T-helper 1 cell treated with Interleukin-12 subunit alpha and Interleukin-12 subunit beta and Interleukin-4 antibody, amounts not matched to agents 30 μg/mL and 1 μg/mL, for 36 hours (primary cell): ENCODE measurements around the gene CAMK1D.
"Not testable (repeated sequence)": the region's sequence is repeated elsewhere in the genome, so short reads cannot be mapped to it uniquely, and the experiment has no call there.

Experiments used
- H3K27ac Mint-ChIP-seq: one replicate; pipeline ENCODE4 v1.8.0; 2021; ENCODE audit warnings: mild to moderate bottlenecking, mixed read lengths
- H3K27me3 Mint-ChIP-seq: one replicate; pipeline ENCODE4 v1.8.0; 2021; ENCODE audit warnings: low read depth, mixed read lengths
- H3K36me3 Mint-ChIP-seq: one replicate; pipeline ENCODE4 v1.8.0; 2021; ENCODE audit warnings: low read depth, mixed read lengths
- H3K4me1 Mint-ChIP-seq: one replicate; pipeline ENCODE4 v1.8.0; 2021; ENCODE audit warnings: low read depth, mixed read lengths
- H3K4me3 Mint-ChIP-seq: one replicate; pipeline ENCODE4 v1.8.0; 2021; ENCODE audit warnings: mild to moderate bottlenecking, moderate library complexity, mixed read lengths
- H3K9me3 Mint-ChIP-seq: one replicate; pipeline ENCODE4 v1.8.0; 2021; ENCODE audit warnings: mixed read lengths

CAMK1D gene

GRCh38 chr10:12720217-12720981 is 371.1 kb downstream of the CAMK1D start:
- Mint-ChIP-seq H3K4me3 (no peak overlapping the region), H3K27ac (no peak overlapping the region), H3K36me3 (peaks cover 5% of the 10 kb centered on the region), H3K9me3 (peaks cover 6% of the 10 kb centered on the region), H3K27me3 (no peaks in the 10 kb centered on the region), H3K4me1 (no peaks in the 10 kb centered on the region)

- Mint-ChIP-seq H3K36me3 (peaks cover 5% of the 10 kb centered on the region), H3K27me3 (no peaks in the 10 kb centered on the region), H3K9me3 (peaks cover 6% of the 10 kb centered on the region), H3K4me3 (no peak overlapping the region), H3K27ac (no peak overlapping the region), H3K4me1 (no peaks in the 10 kb centered on the region)
Measured at GRCh38 chr10:12721334-12721733, 372.0 kb downstream of the CAMK1D start.

- Mint-ChIP-seq H3K27me3 (no peaks in the 10 kb centered on the region), H3K36me3 (peaks cover 5% of the 10 kb centered on the region), H3K4me3 (no peak overlapping the region), H3K4me1 (peaks cover 4% of the 10 kb centered on the region), H3K9me3 (peaks cover 6% of the 10 kb centered on the region), H3K27ac (no peak overlapping the region)
Measured at GRCh38 chr10:12723220-12723619, 373.9 kb downstream of the CAMK1D start.

- Mint-ChIP-seq H3K27ac (no peak overlapping the region), H3K36me3 (peaks cover 2% of the 10 kb centered on the region), H3K9me3 (no peaks in the 10 kb centered on the region), H3K4me3 (no peak overlapping the region), H3K27me3 (no peaks in the 10 kb centered on the region), H3K4me1 (peaks cover 4% of the 10 kb centered on the region)
Measured at GRCh38 chr10:12724807-12725579, 375.6 kb downstream of the CAMK1D start.

- not testable (repeated sequence) for H3K36me3 Mint-ChIP-seq, H3K27ac Mint-ChIP-seq, H3K4me1 Mint-ChIP-seq, H3K9me3 Mint-ChIP-seq, H3K4me3 Mint-ChIP-seq, H3K27me3 Mint-ChIP-seq
Measured at GRCh38 chr10:12725580-12725888, 376.2 kb downstream of the CAMK1D start.

GRCh38 chr10:12726971-12727831 is 377.9 kb downstream of the CAMK1D start:
- Mint-ChIP-seq H3K27ac (peak overlapping the region; percentile 68), H3K4me3 (no peak overlapping the region), H3K4me1 (peaks cover 4% of the 10 kb centered on the region), H3K27me3 (no peaks in the 10 kb centered on the region), H3K36me3 (no peaks in the 10 kb centered on the region), H3K9me3 (no peaks in the 10 kb centered on the region)

GRCh38 chr10:12727832-12728215 is 378.5 kb downstream of the CAMK1D start:
- Mint-ChIP-seq H3K27ac (no peak overlapping the region), H3K4me1 (peaks cover 4% of the 10 kb centered on the region), H3K4me3 (no peak overlapping the region), H3K9me3 (no peaks in the 10 kb centered on the region), H3K27me3 (no peaks in the 10 kb centered on the region), H3K36me3 (no peaks in the 10 kb centered on the region)

GRCh38 chr10:12728494-12728893 is 379.1 kb downstream of the CAMK1D start:
- no peaks in the 10 kb centered on the region for H3K36me3 Mint-ChIP-seq
- H3K4me3 Mint-ChIP-seq = no peak overlapping the region
- H3K9me3 Mint-ChIP-seq = no peaks in the 10 kb centered on the region
- H3K4me1 Mint-ChIP-seq = peaks cover 5% of the 10 kb centered on the region
- H3K27ac Mint-ChIP-seq = no peak overlapping the region
- H3K27me3 Mint-ChIP-seq = no peaks in the 10 kb centered on the region

GRCh38 chr10:12729885-12730284 is 380.5 kb downstream of the CAMK1D start:
- H3K4me3 Mint-ChIP-seq = no peak overlapping the region

GRCh38 chr10:12730809-12731519 is 381.6 kb downstream of the CAMK1D start:
- no peak overlapping the region for H3K27ac Mint-ChIP-seq
- no peaks in the 10 kb centered on the region for H3K36me3 Mint-ChIP-seq
- H3K4me3 Mint-ChIP-seq = no peak overlapping the region

More at GRCh38 chr10:12729885-12730284, 380.5 kb downstream of the CAMK1D start:
- H3K27ac Mint-ChIP-seq = no peak overlapping the region
- no peaks in the 10 kb centered on the region for H3K9me3 Mint-ChIP-seq
- H3K4me1 Mint-ChIP-seq = peaks cover 5% of the 10 kb centered on the region
- no peaks in the 10 kb centered on the region for H3K36me3 Mint-ChIP-seq
- H3K27me3 Mint-ChIP-seq = no peaks in the 10 kb centered on the region

GRCh38 chr10:12733271-12733670 is 383.9 kb downstream of the CAMK1D start:
- Mint-ChIP-seq H3K9me3 (no peaks in the 10 kb centered on the region), H3K27me3 (no peaks in the 10 kb centered on the region), H3K27ac (no peak overlapping the region), H3K4me1 (peaks cover 2% of the 10 kb centered on the region), H3K36me3 (no peaks in the 10 kb centered on the region), H3K4me3 (no peak overlapping the region)

More at GRCh38 chr10:12730809-12731519, 381.6 kb downstream of the CAMK1D start:
- H3K9me3 Mint-ChIP-seq = no peaks in the 10 kb centered on the region
- peaks cover 5% of the 10 kb centered on the region for H3K4me1 Mint-ChIP-seq
- no peaks in the 10 kb centered on the region for H3K27me3 Mint-ChIP-seq

GRCh38 chr10:12735843-12736462 is 386.6 kb downstream of the CAMK1D start:
- H3K4me1 Mint-ChIP-seq = peaks cover 2% of the 10 kb centered on the region
- no peaks in the 10 kb centered on the region for H3K36me3 Mint-ChIP-seq
- peaks cover 3% of the 10 kb centered on the region for H3K27me3 Mint-ChIP-seq
- H3K4me3 Mint-ChIP-seq = no peak overlapping the region
- no peaks in the 10 kb centered on the region for H3K9me3 Mint-ChIP-seq
- no peak overlapping the region for H3K27ac Mint-ChIP-seq

GRCh38 chr10:12740813-12741212 is 391.5 kb downstream of the CAMK1D start:
- no peak overlapping the region for H3K27ac Mint-ChIP-seq
- H3K27me3 Mint-ChIP-seq = peaks cover 7% of the 10 kb centered on the region
- no peaks in the 10 kb centered on the region for H3K9me3 Mint-ChIP-seq
- H3K4me3 Mint-ChIP-seq = no peak overlapping the region
- H3K4me1 Mint-ChIP-seq = no peaks in the 10 kb centered on the region
- no peaks in the 10 kb centered on the region for H3K36me3 Mint-ChIP-seq

- H3K4me1 Mint-ChIP-seq = no peaks in the 10 kb centered on the region
- H3K27me3 Mint-ChIP-seq = peaks cover 7% of the 10 kb centered on the region
- H3K9me3 Mint-ChIP-seq = no peaks in the 10 kb centered on the region
- no peak overlapping the region for H3K4me3 Mint-ChIP-seq
- no peak overlapping the region for H3K27ac Mint-ChIP-seq
- H3K36me3 Mint-ChIP-seq = no peaks in the 10 kb centered on the region
Measured at GRCh38 chr10:12741360-12741804, 392.0 kb downstream of the CAMK1D start.
